Panc1 (cell line): ENCODE data around the gene SPTBN1.

Experiments used
- CTCF ChIP-seq: fragments of 450-650 bp; IDR thresholded peaks from 2 replicates; pipeline ENCODE4 v1.5.1; 2017; ENCODE audit warnings: mild to moderate bottlenecking
- REST ChIP-seq, 2 experiments: IDR thresholded peaks; 2 replicates each; pipeline ENCODE4 v1.6.1; 2011 to 2012; ENCODE audit warnings: low read depth in 2 of 2, control low read depth in 1 of 2, low read length in 1 of 2, mild to moderate bottlenecking in 1 of 2, moderate library complexity in 1 of 2; ENCODE audit not compliant: insufficient read depth in 1 of 2
- TCF7L2 ChIP-seq: IDR thresholded peaks from 2 replicates; pipeline ENCODE4 v1.6.1; 2011; ENCODE audit warnings: mild to moderate bottlenecking, low read depth, low read length, inconsistent platforms

- no peak for TF ChIP-seq REST (IDR thresholded peaks at IDR 0.05; ENCODE audit: insufficient read depth in 1 of 2, low read depth in 2 of 2, low read length in 1 of 2)
- TF ChIP-seq CTCF: no peak
- TF ChIP-seq TCF7L2: no peak
Observed at GRCh38 chr2:54631755-54632154, 175.6 kb downstream of the SPTBN1 start.
